NCI-H524 treated with DMSO at 0.1 percent for 48 hours (cell line): ENCODE results near the gene SRGAP2B.
"Not testable (repeated sequence)": the region's sequence is repeated elsewhere in the genome, so short reads cannot be mapped to it uniquely, and the experiment has no call there.

Experiments
- DNase-seq: peaks from one replicate; lab custom pipeline; 2025; lab: John Stamatoyannopoulos, UW

SRGAP2B gene

GRCh38 chr1:144998134-144998980, 96.8 kb downstream of the SRGAP2B start:
- DNase-seq = not testable (repeated sequence)

DNA sequence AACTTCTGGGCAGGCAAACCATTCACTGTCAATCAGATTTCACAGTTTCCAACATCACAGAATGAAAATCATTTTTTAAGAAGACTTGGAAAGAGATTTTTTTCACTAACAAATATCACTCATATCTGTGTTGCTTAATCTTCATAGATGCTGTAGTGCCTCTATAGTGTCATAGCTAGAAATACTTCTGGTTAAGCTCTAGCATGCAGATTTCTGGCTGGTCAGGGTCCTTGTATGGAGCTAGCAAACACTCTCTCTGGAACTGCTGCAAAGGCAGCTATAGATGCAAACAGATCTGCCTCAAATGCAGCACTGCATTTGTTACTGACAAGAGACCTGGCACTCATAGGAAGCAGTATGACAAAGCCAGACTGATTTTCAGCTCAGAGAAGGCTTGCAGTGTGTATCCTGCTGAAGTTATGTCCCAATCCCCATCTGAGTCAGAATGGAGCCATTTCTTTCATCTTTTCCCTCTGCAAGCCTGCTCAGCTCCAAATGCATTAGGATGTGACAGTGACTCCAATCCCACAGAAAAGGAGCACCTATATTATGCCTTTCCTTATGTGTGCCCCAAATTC, 99.2 kb downstream of the SRGAP2B start:
- not testable (repeated sequence) for DNase-seq

DNA sequence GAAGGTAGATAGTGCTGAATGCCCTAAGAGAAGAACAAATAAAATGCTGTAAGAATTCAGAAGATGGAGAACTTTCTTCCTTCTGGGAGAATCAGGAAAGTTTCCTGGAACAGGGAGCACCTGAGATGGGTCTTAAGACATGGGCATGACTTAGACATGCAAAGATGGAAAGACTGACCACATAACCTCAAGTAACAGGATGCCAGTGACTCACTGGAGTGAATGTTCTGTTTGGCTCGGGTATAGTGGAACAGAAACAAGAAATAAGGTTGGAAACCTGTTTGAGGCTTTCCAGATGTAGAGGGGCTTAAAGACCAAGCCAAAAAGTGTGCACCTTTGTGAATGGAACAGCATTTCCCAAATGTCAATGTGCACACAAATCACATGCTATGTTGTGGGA, 102.2 kb downstream of the SRGAP2B start:
- not testable (repeated sequence) for DNase-seq

- not testable (repeated sequence) for DNase-seq
Observed at GRCh38 chr1:144990611-144991010, 104.5 kb downstream of the SRGAP2B start.

DNA sequence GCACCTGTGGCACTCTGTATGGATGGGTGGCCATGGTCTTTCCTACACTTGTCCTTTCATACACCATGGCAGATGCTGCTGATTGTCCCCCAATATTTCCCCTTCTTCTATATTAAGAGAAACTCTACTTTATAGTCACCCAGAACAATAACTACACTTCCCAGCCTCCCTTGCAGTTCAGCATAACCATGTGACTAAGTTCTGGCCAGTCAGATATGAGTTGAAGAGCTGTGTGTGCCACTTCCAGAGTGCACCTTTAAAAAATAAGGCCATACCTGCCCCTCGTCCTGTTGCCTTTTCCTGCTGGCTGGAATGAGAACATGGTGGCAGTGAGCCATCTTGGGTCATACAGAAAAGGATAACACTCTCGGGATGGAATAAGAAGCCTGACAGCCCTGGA, 108.0 kb downstream of the SRGAP2B start:
- DNase-seq = not testable (repeated sequence)

DNA sequence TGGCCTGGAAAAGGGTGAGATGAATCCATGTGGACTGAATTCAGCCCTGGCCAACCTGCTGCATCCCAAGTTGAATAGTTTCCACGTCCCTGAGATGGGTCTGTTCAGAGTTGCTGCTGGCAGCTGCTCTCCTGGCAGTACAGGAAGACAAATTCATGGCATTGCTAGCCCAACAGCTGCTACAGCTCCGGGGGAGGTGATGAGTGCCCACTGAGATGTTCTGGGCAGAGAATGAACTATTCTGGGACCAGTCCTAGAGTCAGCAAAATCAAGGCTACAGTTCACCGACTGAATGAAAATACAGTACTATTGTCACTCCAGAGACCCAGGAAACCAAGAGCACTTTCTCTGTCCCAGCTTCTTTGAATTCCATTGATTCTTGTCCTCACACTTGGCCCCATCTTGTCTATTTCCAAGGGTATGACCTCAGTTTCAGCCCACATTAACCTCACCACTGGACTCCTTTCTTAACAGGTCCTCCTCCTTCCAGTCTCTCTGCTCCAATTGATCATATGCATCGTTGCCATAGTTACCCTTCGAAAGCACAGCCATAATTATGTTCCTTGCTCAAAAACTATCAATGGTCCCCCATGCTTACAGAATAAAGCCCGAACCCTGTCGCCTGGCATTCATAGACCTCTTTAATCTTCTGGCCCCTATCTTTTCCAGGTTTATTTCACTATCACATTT, 108.8 kb downstream of the SRGAP2B start:
- DNase-seq = not testable (repeated sequence)

DNA sequence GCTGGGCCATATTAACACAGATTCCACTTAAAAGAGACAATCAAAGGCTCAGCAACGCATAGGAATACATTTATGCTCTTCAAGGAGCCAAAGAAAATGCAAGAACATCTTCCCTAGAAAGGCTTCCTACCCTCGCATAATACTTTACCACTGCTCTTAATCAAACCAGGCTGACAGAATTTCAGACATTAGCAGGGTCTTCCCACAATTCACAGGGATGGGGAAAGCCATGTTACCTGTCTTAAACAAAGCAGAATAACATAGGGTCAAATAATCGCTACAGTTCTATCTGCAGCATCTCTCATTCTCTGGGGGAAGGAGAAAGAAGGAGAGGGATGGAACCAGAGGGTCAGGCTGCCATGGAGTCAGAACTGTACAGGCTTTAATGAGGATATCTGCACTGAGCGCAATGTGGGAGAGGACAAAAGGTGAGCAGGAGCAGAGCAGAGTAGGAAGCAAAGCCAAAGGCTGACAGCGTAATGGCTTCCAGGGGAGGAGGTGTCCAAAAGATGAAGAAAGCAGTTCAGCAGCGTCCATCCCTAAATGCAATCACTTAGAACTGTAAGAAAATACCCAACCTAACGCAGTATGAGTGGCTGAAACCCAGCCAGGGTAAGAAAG, 109.5 kb downstream of the SRGAP2B start:
- DNase-seq = not testable (repeated sequence)

GRCh38 chr1:144982802-144983525, 112.2 kb downstream of the SRGAP2B start:
- not testable (repeated sequence) for DNase-seq

- DNase-seq = not testable (repeated sequence)
Observed at GRCh38 chr1:144981157-144981556, 114.0 kb downstream of the SRGAP2B start.

GRCh38 chr1:144979960-144980595, 115.0 kb downstream of the SRGAP2B start:
- DNase-seq = not testable (repeated sequence)

DNA sequence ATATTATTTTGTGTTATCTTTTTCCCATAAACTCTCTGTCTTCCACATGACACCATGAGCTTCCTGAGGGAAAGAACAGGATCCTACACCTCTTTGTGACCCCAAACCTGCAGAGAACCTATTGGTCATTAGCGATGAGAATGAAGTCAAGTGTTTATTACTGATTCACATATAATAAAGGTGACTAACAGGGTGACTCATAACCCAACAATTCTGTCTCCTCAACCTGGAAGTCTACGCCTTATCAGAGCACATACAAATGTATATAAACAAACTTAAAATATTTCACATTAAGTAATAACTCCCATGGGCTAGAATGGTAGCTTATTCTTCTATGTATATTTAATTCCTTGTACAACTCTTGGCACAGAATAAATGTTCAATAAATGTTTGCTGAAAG, 117.3 kb downstream of the SRGAP2B start:
- not testable (repeated sequence) for DNase-seq

- not testable (repeated sequence) for DNase-seq
Observed at GRCh38 chr1:144971936-144972335, 123.2 kb downstream of the SRGAP2B start.

DNA sequence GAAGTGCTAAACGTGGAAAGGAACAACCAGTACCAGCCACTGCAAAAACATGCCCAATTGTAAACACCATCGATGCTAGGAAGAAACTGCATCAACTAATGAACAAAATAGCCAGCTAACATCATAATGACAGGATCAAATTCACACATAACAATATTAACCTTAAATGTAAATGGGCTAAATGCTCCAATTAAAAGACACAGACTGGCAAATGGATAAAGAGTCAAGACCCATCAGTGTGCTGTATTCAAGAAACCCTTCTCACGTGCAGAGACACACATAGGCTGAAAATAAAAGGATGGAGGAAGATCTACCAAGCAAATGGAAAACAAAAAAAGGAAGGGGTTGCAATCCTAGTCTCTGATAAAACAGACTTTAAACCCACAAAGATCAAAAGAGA, 128.6 kb downstream of the SRGAP2B start:
- not testable (repeated sequence) for DNase-seq

DNA sequence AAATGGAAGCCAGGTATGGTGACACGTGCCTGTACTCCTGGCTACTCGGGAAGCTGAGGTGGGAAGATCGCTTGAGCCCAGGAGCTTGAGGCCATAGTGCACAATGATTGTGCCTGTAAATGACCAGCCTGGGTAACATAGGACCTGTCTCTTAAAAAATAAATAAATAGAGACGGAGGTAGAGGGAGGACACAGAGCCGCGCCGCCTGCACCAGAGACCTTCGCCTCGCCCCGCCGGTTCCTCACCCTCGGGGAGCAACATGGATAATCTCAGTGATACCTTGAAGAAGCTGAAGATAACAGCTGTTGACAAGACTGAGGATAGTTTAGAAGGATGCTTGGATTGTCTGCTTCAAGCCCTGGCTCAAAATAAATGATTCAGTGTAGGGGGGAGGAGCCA, 130.4 kb downstream of the SRGAP2B start:
- not testable (repeated sequence) for DNase-seq

DNA sequence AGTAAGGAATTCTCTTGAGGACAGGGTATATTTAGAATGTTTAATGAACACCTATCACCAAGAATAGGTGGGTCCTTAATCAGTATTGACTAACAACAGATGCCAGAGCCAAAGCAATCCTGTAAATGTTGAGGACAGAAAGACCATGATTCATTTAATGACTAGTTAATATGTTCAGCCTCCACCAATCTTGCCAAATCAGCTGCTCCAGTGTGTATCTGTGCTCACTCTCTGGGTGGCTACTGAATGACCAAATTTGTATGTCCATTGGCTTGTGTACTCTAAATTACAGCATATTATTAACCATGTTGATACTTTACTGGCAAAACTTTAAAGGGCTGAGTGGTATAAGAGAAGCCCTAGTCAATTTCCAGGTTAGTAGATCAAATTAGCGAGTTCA, 130.9 kb downstream of the SRGAP2B start:
- DNase-seq = not testable (repeated sequence)

DNA sequence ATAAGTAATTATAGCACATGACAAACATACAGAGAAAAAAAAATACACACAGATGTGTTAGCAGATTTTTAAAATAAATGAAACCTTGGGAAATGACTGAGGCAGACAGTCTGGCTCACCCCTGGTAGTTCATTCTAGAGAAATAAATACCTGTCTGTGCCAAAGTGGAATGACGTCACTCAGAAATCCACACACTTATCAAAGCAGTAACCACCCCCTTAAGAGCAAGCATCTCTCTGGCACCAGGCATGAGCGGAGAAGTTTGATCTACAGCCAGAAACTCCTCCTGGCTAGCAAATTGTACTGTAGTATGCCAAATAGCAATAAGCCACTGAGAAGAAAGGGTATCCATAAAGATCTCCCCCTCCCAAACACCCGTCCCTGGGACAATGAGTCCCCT, 131.6 kb downstream of the SRGAP2B start:
- DNase-seq = not testable (repeated sequence)

GRCh38 chr1:144961604-144962583, 133.2 kb downstream of the SRGAP2B start:
- not testable (repeated sequence) for DNase-seq

DNA sequence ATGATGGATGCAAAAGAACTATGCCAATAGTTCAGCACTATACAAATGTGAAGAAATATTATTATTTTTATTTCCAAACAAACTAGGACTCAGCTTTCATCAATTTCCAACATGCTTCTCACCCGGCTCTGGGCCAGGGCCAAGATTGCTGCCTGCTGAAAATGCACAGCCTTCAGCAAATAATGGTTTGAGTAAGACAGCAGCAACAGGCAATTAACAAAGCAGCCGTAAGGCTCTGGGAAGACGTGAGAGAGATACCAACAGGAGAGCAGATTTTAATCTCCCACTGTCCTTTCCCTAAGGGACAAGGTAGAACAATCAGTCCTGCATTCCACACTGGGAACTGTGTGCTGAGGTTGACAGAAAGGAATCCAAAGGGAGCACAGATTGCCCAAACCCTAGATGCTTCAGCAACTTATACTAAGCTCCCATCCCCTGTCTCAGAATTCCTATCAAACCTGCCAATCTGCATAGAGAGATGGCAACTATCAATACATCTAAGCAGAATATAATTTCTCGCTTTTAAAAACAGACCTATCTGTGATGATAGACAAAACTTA, 134.1 kb downstream of the SRGAP2B start:
- not testable (repeated sequence) for DNase-seq

GRCh38 chr1:144948390-144948789, 146.7 kb downstream of the SRGAP2B start:
- not testable (repeated sequence) for DNase-seq
